Stimulated activated CD4-positive, alpha-beta T cell treated with anti-CD3 and anti-CD28 coated beads, Interleukin-1b, Interleukin-23, amount 100 ng/mL, for 4 hours (primary cell): ENCODE data around the gene F2RL3.
"Not testable (repeated sequence)": the region's sequence is repeated elsewhere in the genome, so short reads cannot be mapped to it uniquely, and the experiment has no call there.

Experiments used
- DNase-seq, 2 donors: peaks; one replicate each; pipeline ENCODE4 v3.0.0-alpha.2; 2020; ENCODE audit warnings: low read depth in 2 of 2

The F2RL3 gene

GRCh38 chr19:16921766-16922591, 33.2 kb downstream of the F2RL3 start:
- no peak for DNase-seq

DNA sequence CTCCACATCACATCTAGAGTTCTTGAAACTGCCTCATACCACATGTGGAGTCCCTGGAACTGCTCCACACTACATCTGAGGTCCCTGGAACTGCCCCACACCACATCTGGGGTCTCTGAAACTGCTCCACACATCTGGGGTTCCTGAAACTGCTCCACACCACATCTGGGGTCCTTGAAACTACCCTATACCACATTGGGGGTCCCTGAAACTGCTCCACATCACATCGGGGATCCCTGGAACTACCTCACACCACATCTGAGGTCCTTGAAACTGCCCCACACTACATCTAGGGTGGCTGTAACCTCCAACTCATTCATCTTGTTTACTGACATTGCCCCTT, 33.8 kb downstream of the F2RL3 start:
- DNase-seq: no peak

DNA sequence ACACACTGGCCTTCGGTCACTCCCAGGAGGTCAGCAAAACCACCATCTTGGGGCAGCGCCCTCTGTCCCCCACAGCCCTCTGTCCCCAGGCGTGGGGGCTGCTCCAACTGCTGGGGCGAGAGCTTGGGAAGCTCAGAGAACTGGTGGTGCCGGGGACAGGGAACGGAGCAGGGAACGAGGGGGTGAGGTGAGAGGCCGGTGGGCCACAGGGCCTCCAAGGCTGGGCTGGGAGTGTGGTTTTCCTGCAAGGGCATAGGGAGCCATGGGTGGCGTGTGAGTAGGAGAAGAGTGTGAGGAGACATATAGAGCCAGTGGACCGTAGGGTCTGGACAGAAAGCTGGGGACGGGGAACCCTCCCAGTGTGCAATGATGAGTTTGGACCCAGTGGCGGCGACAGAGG, 34.1 kb downstream of the F2RL3 start:
- DNase-seq: no peak

- no peak for DNase-seq
These were observed 39.1 kb downstream of the F2RL3 start for GRCh38 chr19:16927883-16928282.

- no peak for DNase-seq
These were observed 39.6 kb downstream of the F2RL3 start for GRCh38 chr19:16928351-16928750.

- DNase-seq: no peak
These were observed 40.1 kb downstream of the F2RL3 start for GRCh38 chr19:16928916-16929315.

DNA sequence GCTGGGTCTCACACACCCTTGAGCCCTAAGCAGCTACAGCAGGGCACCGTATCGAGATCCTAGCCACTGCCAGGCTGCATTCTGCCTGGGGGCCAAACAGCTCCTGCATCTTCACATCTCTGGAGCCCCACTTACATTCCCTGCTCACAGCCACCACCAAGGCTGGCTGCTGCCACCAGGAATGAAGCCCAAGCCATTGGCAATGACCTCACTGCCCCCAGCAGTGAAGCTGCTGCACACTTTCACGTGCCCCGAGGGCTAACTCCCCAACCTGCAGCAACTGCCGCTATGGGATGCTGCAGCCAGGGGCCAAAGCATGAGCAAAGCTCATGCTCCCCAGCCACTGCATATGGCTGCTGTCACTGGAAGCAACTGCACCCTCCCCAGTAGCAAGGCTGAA, 42.0 kb downstream of the F2RL3 start:
- DNase-seq: no peak

DNA sequence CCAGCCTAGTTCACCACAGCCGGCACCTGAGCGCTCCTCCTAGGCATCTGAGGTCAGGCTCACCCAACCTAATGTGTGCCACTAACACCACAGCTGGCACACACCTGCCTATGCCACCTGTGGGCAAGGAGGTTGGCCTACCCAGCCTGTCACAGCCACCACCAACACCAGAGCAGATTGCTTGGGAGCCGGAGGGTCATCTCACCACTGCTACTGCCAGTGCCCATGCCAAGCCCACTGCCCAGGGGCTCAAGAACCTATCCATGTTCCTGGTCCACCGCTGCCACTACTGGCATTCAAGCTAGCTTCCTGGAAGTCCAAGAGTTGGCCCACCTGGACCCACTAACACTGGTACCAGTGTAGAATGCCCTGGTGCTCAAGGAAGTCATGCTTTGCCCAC, 42.5 kb downstream of the F2RL3 start:
- no peak for DNase-seq

DNA sequence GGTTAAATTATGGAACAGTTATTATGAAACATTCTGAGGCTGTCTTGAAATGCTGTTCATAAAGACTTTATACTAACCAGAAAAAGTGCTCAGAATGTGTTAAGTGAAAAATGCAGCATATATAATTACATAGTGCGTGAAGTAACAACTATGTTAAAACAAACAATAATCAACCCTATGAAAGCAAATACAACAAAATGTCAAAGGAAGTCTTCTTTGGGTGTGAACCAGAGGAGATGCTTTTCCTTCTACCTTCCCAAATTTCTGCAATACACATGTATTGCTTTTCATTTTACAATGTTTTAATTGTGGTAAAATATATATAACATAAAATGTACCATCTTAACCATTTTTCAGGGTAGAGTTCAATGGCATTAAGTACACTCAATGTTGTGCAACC, 45.7 kb downstream of the F2RL3 start:
- no peak for DNase-seq

DNA sequence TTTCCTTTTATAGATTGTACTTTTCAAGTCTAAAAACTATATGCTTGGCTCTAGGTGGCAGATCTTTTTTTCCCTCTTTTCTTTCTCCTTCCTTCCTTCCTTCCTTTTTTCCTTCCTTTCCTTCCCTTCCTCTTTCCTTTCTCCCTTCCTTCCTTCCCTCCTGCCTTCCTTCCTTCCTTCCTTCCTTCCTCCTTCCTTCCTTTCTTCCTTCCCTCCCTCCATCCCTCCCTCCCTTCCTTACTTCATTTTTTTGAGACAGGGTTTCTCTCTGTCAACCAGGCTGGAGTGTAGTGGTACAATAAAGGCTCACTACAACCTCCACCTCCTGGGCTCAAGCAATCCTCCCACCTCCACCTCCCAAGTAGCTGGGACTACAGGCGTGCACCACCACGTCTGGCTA, 48.1 kb downstream of the F2RL3 start:
- no peak for DNase-seq

- not testable (repeated sequence) for DNase-seq
These were observed 49.0 kb downstream of the F2RL3 start for GRCh38 chr19:16937796-16938195.

DNA sequence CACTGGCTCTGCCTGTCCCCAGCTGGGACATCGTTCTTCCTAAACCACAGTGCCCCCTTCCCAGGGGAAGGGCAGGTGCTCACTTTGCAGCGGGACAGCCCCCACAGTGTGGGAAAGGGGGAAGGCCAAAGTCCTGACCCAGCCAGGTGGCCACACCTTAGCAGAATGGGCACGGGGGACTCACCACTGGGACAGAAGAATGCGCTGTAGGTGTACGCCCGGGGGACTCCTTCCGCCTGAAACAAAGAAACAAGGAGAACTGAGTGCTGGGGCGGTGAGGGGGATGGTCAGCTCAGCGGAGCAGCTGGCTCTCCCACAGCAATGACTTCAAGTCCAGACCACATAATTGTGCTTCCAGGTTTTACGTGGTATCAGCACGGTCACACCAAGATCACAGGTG, 49.4 kb downstream of the F2RL3 start:
- no peak for DNase-seq

DNA sequence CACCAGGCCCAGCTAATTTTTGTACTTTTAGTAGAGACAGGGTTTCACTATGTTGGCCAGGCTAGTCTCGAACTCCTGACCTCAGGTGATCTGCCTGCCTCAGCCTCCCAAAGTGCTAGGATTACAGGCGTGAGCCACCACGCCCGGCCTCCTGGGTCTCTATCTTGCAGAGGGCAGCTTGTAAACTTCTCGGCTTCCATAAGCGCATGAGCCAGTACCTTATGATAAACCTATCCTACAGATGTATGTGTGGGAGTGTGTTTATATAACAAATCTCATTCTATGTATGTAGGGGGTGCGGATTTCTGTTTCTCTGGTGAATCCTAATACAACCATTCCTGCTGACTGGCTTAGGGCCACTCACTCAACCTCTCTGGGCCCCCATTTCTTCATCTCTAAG, 51.3 kb downstream of the F2RL3 start:
- not testable (repeated sequence) for DNase-seq

DNA sequence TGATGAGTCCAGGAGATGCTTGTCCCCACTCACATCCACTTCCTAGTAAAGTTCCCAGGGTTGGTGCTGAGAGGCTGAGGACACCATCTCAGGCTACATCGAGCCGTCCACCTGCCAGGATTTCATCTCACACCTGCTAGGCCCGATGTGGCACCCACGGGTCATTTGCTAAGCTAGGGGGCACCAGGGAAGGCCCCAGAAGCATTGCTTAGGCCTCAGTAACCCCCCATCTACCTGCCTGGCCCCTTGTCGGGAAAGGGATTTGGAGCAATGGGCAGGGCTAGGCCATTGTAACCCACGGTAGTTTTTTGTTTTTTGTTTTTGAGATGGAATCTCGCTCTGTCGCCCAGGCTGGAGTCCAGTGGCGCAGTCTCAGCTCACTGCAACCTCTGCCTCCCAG, 51.8 kb downstream of the F2RL3 start:
- no peak for DNase-seq
